ENCODE results near the gene AJAP1.
A peak's percentile ranks its signal among the peaks of the same experiment; 100 is the strongest.

AJAP1 gene

DNA sequence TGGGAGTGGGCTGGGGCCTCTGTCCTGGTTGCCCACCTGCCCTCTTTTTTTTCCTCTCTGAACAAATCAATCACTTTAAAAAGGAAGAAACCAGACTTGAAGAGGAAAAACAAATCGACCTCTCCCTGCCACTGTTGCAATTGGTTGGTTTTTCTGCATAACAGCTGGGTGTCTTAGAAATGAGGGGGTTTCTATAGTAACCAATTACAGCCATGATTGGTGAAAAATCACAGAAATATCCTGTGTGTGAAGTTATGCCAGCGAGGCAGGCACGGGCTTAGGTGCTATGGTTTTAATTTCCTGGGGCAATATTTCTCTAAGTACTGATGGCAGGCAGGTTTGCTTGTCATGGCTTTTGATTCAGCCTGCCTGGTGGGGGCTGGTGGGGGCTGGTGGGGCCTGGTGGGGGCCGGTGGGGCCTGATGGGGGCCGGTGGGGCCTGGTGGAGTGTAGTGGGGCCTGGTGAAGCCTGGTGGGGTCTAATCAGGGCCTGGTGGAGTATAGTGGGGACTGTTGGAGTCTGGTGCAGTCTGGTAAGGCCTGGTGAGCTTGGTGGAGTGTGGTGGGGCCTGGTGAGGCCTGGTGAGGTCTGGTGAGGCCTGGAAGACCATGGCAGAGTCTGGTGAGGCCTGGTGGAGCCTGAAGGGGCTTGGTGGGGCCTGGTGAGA is 54.6 kb downstream of the AJAP1 start:
- DNase-seq = no peak

DNA sequence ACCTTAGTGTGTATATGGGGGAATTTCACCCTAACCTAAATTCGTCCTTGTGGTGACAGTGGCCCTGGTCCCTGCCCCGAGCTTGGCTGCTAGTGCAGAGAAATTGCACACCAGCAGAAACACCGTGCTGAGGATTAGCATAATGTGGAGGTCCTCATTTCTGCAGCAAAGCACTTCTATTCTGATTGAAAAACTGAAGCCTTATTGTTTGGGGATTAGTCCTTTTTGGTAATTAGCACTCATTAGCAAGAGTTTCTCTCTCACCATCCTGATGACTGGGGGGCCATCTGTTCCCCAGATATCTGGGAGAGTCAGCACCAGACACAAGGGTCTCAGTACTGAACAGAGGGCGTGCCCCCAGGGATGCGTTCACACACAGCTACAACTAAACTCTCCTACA is 55.2 kb downstream of the AJAP1 start:
- no peak for DNase-seq

- DNase-seq = peak; percentile 46
Observed at GRCh38 chr1:4710592-4711415, 56.4 kb downstream of the AJAP1 start.

DNA sequence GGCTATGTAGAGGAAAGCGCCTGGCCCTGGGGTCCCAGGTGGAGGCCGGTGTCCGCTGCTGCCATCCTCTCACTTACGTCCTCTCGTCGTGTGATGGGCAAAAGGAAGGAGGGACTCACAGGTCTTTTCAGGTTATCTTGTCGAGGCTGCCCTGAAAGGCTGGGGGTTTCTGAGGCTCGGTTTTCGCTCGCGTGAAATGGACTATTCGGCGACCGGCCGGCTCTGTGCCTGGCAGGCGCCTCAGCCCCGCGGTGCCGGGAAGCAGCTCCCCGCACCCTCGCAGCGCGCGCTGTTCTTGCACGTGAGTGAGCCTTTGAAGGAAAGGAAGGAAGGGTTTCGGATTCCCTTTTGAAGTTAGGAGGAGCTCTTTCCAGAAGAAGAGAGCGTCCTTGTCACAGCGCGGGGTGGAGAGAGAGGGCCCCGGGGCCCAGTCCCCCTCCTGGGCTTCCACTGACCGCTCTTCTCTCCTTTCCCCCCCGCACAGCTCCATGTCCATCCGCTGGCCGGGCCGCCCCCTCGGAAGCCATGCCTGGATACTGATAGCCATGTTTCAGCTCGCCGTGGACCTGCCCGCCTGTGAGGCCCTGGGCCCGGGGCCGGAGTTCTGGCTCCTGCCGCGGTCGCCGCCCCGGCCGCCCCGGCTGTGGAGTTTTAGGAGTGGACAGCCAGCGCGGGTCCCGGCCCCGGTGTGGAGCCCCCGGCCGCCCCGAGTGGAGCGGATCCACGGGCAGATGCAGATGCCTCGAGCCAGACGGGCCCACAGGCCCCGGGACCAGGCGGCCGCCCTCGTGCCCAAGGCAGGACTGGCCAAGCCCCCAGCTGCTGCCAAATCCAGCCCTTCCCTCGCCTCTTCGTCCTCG is 57.2 kb downstream of the AJAP1 start:
- no peak for DNase-seq

DNA sequence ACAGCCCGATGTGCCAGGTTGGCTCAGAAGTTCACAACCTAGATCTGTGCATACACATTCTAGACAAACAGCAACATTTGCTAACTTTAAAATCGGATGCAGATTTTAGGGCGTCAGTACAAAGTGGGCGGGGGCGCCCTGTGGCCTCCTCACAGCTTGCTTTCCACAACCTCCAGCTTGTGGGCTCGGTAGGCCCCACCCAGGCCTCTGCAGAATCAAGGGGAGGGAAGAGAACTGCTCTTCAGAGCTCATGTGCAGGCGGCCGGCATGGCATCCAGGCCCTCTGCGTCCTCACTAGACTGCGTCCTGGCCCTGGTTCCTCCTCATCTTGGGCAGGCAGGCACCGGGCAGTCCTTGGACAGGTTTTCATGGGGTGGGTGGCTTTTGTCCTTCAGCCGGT is 59.3 kb downstream of the AJAP1 start:
- DNase-seq = no peak

DNA sequence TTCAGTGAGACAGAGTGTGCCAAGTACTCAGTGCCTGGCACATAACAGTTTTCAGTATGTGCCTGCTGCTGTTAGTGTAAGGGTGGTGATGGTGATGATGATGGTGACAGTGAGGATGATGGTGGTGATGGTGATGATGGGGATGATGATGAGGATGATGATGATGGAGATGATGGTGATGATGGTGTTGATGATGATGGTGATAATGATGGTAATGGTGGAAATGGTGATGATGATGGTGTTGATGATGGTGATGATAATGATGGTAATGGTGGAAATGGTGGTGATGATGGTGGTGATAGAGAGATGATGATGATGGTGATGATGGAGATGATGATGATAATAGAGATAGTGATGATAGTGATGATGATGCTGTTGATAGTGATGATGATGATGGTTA is 62.0 kb downstream of the AJAP1 start:
- DNase-seq = no peak

DNA sequence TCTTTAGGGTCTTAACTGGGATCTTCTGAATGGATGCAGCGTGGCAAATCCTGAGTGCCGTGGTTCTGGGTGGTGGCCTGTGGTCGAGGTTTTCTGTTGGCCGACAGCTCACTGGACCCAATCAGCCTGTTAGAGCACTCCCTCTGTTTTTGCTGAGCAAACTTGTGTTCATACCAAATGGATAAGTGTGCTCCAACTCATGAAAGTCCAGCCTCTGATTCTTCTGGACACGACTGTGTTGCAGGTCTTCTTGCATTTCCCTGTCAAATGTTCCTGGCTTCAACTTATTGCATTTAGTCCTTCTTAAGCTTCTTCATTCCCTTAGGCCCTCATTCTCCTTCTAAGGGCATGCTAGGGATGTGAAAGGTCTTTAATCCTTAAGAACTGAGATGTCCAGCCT is 63.7 kb downstream of the AJAP1 start:
- DNase-seq = no peak

GRCh38 chr1:4723106-4723505 is 68.7 kb downstream of the AJAP1 start:
- DNase-seq = no peak

DNA sequence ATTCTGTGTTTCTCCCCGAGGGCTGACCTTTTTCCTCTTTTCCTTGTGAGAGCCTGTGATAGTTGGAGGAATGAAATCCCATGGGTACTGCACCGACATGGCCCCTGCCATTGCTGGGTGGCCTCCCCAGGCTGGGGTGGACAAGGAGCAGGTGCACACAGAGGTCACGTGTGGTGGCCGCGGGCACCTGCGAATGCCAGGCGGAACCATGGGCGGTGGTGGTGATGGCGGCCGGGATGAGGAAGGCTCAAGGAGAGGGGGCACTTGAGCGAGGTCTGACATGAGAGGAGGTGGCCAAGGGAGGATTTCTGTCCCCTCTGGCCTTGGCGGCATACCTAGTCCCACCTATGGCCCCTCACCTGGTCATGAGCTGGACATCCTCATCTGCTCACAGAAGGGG is 69.6 kb downstream of the AJAP1 start:
- no peak for DNase-seq

GRCh38 chr1:4724695-4725250 is 70.4 kb downstream of the AJAP1 start:
- DNase-seq = no peak

DNA sequence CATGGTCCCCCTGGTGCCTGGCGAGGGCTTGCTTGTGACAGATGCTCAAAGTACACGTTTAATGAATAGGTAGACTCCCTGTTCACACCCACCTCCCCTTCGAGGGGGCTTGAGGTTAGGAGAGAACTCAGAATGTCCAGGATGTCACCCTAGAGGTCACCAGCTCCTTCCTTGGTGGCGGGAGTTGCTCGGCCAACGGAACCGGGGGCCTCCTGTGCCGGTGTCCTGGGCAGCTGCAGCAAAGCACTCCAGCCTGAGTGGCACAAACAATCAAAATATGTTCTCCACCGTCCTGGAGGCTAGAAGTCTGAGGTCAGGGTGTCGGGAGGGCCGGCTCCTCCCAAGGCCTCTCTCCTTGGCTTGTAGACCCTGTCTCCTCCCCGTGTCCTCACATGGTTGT is 71.0 kb downstream of the AJAP1 start:
- DNase-seq = no peak

- no peak for DNase-seq
Observed at GRCh38 chr1:4726620-4727341, 72.4 kb downstream of the AJAP1 start.

- no peak for DNase-seq
Observed at GRCh38 chr1:4728319-4729089, 74.1 kb downstream of the AJAP1 start.

DNA sequence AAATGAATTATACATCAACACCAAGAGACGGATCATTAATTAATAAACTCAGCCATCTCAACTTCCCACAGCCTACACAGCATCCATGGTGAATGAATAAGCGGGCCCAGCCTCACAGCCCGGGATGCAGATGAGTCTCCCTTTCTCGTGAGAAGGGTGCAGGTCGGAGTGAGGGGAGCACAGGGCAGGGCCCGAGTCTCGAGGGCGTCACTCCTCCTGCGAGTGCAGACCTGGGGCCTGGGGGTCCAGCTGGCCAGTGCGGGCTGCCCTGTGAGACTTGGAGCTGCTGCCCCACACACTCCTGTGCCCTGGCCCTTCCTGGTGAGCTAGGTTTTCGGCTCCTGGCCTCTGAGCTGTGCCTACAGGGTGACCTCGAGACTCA is 74.7 kb downstream of the AJAP1 start:
- DNase-seq = no peak

DNA sequence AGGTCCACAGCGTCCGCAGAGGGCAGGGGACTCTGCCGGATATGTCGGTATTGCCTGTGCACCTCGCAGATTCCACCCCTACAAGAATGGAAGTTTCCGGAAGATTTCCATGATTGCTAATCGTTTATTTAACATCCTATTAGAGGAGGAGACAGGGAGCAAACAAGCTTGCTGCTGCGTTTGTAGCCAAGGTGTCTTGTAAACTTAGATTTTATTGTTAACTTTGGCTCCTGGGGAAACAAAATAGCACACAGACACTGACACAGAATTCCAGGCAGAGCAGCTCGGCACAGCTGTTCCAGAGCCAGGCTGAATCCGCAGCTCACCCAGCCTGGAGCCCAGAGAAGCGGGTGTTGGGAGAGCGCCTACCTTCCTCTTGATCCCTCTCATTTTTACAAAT is 75.7 kb downstream of the AJAP1 start:
- DNase-seq = no peak

GRCh38 chr1:4733446-4734177 is 79.2 kb downstream of the AJAP1 start:
- DNase-seq = no peak

DNA sequence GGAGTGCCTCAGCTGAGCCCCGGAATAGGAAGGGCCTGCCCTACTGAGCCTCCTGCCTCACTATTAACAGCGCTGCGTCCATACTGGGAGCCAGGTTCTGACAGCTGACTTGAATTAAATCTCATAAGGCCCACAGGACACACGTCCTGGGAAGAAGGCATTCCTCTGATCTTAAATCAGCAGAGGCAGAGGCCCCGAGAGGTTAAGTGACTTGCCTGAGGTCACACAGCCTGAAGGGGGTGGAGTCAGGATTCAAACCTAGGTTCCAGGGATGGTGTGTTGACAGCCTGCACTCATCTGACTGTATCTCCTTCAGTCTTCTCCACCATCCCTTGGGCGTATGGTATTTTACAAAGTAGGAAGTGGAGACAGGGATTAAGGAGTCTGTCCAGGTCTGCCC is 79.8 kb downstream of the AJAP1 start:
- no peak for DNase-seq

DNA sequence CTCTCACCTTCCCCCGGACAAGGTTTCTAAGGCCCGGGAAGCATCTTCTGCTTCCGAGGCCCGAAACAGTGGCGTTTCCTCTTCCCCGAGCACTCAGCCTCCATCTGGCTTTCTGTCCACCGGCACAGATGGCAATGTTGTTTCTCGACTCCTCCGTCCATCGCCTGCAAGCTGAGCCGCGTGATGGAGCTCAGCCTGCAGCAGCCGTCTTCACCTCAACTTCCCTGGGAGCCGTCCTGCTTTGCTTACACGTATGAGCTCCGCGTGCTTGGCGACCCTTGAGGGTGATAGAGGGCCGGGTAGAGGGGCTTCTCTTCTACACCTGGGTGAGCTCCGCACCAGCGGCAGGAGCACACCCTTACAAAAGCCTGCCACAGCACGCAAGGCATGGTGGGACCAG is 80.4 kb downstream of the AJAP1 start:
- DNase-seq = no peak

GRCh38 chr1:4736254-4736653 is 81.8 kb downstream of the AJAP1 start:
- no peak for DNase-seq

GRCh38 chr1:4741876-4742423 is 87.5 kb downstream of the AJAP1 start:
- no peak for DNase-seq
